WTC11 (cell line): ENCODE measurements around the gene ZFYVE1. TPM values are rescaled to one million over a fixed set of nuclear protein-coding genes. Genes with fewer than 3 reads are reported as not detected.

ENCODE experiments used
- ATAC-seq: fragments of 200-7000 bp; cut with Tn5 transposase; 2 replicates; pipeline ENCODE4 v1.10.0; 2021; ENCODE audit warnings: mild to moderate bottlenecking, moderate library complexity
- CTCF ChIA-PET: fragments of 300-600 bp; sonication (Branson Sonifier 250); formaldehyde crosslinking; loops from one replicate; lab custom pipeline; 2021; ENCODE audit warnings: antibody characterized with exemption; lab: Charles Lee
- POLR2A ChIA-PET: fragments of 350-600 bp; sonication (Branson Sonifier 250); formaldehyde crosslinking; loops from one replicate; lab custom pipeline; 2021; ENCODE audit warnings: antibody characterized with exemption; lab: Charles Lee
- DNase-seq: peaks from one replicate; pipeline ENCODE4 v3.0.0; 2021; ENCODE audit warnings: low spot score
- H3K27ac Mint-ChIP-seq: 2 replicates; pipeline ENCODE4 v1.8.0; 2021; ENCODE audit warnings: mixed read lengths
- H3K27me3 Mint-ChIP-seq: 2 replicates; pipeline ENCODE4 v1.8.0; 2021; ENCODE audit warnings: low read depth, mild to moderate bottlenecking, moderate library complexity, mixed read lengths
- H3K36me3 Mint-ChIP-seq: 2 replicates; pipeline ENCODE4 v1.8.0; 2021; ENCODE audit warnings: mixed read lengths
- H3K4me1 Mint-ChIP-seq: 2 replicates; pipeline ENCODE4 v1.8.0; 2022; ENCODE audit warnings: mixed read lengths
- H3K4me3 Mint-ChIP-seq: 2 replicates; pipeline ENCODE4 v1.8.0; 2021; ENCODE audit warnings: mild to moderate bottlenecking, moderate library complexity, mixed read lengths
- H3K9me3 Mint-ChIP-seq: 2 replicates; pipeline ENCODE4 v1.8.0; 2021; ENCODE audit warnings: mixed read lengths
- AR ChIP-seq: fragments of 250-450 bp; sonication (Bioruptor Pico); IDR thresholded peaks from 2 replicates; pipeline ENCODE4 v1.9.0; 2021; ENCODE audit warnings: mild to moderate bottlenecking
- ARID4B ChIP-seq: sonication (generic); formaldehyde crosslinking; IDR thresholded peaks from 2 replicates; pipeline ENCODE4 v1.8.0; 2023; ENCODE audit warnings: missing genetic modification reagents, mild to moderate bottlenecking, borderline replicate concordance
- CREB1 ChIP-seq: sonication (generic); formaldehyde crosslinking; IDR thresholded peaks from 2 replicates; pipeline ENCODE4 v1.8.0; 2023; ENCODE audit warnings: mild to moderate bottlenecking, missing genetic modification reagents
- E2F5 ChIP-seq: sonication (generic); formaldehyde crosslinking; IDR thresholded peaks from 2 replicates; pipeline ENCODE4 v1.8.1; 2022; ENCODE audit warnings: mild to moderate bottlenecking, moderate library complexity, missing genetic modification reagents
- ERG ChIP-seq: fragments of 250-450 bp; sonication (Bioruptor Pico); IDR thresholded peaks from 2 replicates; pipeline ENCODE4 v1.8.0; 2021; ENCODE audit warnings: mild to moderate bottlenecking
- ESRRA ChIP-seq: sonication (generic); formaldehyde crosslinking; IDR thresholded peaks from 2 replicates; pipeline ENCODE4 v1.8.1; 2022; ENCODE audit warnings: mild to moderate bottlenecking, missing genetic modification reagents, borderline replicate concordance
- ETV6 ChIP-seq: sonication (generic); formaldehyde crosslinking; IDR thresholded peaks from 2 replicates; pipeline ENCODE4 v1.8.1; 2022; ENCODE audit warnings: mild to moderate bottlenecking, missing genetic modification reagents
- FOXJ3 ChIP-seq: sonication (generic); formaldehyde crosslinking; IDR thresholded peaks from 2 replicates; pipeline ENCODE4 v1.9.0; 2021; ENCODE audit warnings: missing genetic modification reagents, mild to moderate bottlenecking, borderline replicate concordance
- NR3C1 ChIP-seq: sonication (generic); formaldehyde crosslinking; conservative IDR thresholded peaks from 2 replicates; pipeline ENCODE4 v1.8.1; 2023; ENCODE audit warnings: low read depth, mild to moderate bottlenecking, missing genetic modification reagents
- PREB ChIP-seq: sonication (generic); formaldehyde crosslinking; IDR thresholded peaks from 2 replicates; pipeline ENCODE4 v1.8.1; 2022; ENCODE audit warnings: mild to moderate bottlenecking, missing genetic modification reagents, moderate library complexity, borderline replicate concordance
- ZNF423 ChIP-seq: fragments of 250-450 bp; sonication (Bioruptor Pico); IDR thresholded peaks from 2 replicates; pipeline ENCODE4 v2.1.2; 2022; ENCODE audit warnings: mild to moderate bottlenecking, moderate library complexity
- ZNF512 ChIP-seq: sonication (generic); formaldehyde crosslinking; IDR thresholded peaks from 2 replicates; pipeline ENCODE4 v1.8.1; 2022; ENCODE audit warnings: missing genetic modification reagents, borderline replicate concordance
- ZSCAN18 ChIP-seq: fragments of 250-450 bp; sonication (Bioruptor Pico); IDR thresholded peaks from 2 replicates; pipeline ENCODE4 v2.1.2; 2022; ENCODE audit warnings: mild to moderate bottlenecking, moderate library complexity
- total RNA-seq: library from RNA; stranded (reverse); gene quantifications from 3 replicates; pipeline ENCODE4 v1.2.3, GENCODE V29; 2021

ZFYVE1 gene
- total RNA-seq, 1 experiment from 2014 or later, result 12.8 TPM

- TF ChIP-seq CREB1 (CRISPR knock-in tag), result no peak
- TF ChIP-seq ZNF423 (CRISPR knock-in tag), result no peak
- no peak for TF ChIP-seq AR (CRISPR knock-in tag)
- TF ChIP-seq ZSCAN18 (CRISPR knock-in tag), result no peak
- no peak for TF ChIP-seq ARID4B
- TF ChIP-seq ESRRA (CRISPR knock-in tag), result no peak
- no peak for TF ChIP-seq PREB (CRISPR knock-in tag)
- no peak for TF ChIP-seq ZNF512
- no peak for TF ChIP-seq E2F5
- no peak for TF ChIP-seq NR3C1 (CRISPR knock-in tag)
- TF ChIP-seq FOXJ3 (CRISPR knock-in tag), result no peak
- no peak for TF ChIP-seq ERG (CRISPR knock-in tag)
- TF ChIP-seq ETV6 (CRISPR knock-in tag), result no peak
- no peak for DNase-seq
- H3K36me3 Mint-ChIP-seq, result peaks cover 7% of the 10 kb centered on the region; the same call in 1 of the 2 replicates
- ATAC-seq, result no peak
- H3K4me3 Mint-ChIP-seq, result no peak overlapping the region
- POLR2A ChIA-PET, result no interaction called here
- no peaks in the 10 kb centered on the region for H3K27me3 Mint-ChIP-seq
- H3K27ac Mint-ChIP-seq, result no peak overlapping the region
- H3K9me3 Mint-ChIP-seq, result no peaks in the 10 kb centered on the region
- CTCF ChIA-PET, result no interaction called here
- no peaks in the 10 kb centered on the region for H3K4me1 Mint-ChIP-seq
Observed at GRCh38 chr14:73014105-73014504, 12.8 kb downstream of the ZFYVE1 start.
